Erythroblast (primary cell): ENCODE data around the gene DIPK1A.
A peak's percentile ranks its signal among the peaks of the same experiment; 100 is the strongest.

Source experiments
- DNase-seq, 2 experiments: peaks; one replicate each; lab custom pipeline; 2025; lab: John Stamatoyannopoulos, UW
- GATA1 ChIP-seq: IDR thresholded peaks from 2 replicates; pipeline ENCODE4 v1.6.1; 2011; ENCODE audit warnings: low read depth, mild to moderate bottlenecking, control low read depth, low read length, moderate library complexity
- POLR2A ChIP-seq: IDR thresholded peaks from 2 replicates; pipeline ENCODE4 v1.6.1; 2011; ENCODE audit warnings: mild to moderate bottlenecking, low read length

DIPK1A gene

GRCh38 chr1:92877081-92877711 is 84.1 kb downstream of the DIPK1A start:
- no peak for DNase-seq
- TF ChIP-seq POLR2A (no peak), GATA1 (no peak)

DNA sequence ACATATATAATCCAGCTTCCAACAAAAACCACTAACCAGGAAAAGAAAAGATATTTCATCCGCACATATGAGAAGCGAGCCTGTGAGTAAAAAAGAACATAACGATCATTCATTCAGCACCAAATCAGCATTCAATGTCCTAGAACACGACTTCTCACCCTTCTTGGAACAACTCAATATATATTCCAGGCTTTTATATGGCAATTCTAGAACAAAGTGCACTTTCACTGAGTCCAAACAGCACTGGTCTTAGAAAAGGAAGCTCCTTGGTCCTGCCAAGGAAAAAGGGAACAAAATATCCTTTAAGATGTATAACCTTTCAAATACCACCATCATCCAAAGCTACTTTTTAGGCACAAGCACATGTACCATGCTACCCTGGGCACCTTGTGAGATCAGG is 84.9 kb downstream of the DIPK1A start:
- TF ChIP-seq GATA1 = no peak
- TF ChIP-seq POLR2A = no peak
- no peak for DNase-seq

DNA sequence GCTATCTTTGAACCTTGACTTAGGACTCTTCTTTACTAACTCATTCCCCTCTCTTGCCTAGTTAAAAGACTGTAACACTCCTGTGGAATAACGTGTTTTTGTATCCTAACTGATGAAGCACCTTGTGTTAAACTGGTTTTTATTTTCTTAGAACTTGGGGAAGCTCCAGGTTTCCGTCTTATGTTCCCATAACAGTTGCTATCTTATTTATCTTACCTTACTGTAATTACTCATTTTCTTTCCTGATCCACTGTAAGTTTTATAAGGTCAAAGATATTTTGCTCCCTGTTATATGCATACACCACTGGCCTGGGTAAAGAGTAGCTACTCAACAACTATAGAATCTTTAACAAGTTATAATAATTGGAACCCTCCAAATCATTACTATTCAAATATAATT is 86.3 kb downstream of the DIPK1A start:
- TF ChIP-seq GATA1 (no peak), POLR2A (no peak)
- DNase-seq = no peak

DNA sequence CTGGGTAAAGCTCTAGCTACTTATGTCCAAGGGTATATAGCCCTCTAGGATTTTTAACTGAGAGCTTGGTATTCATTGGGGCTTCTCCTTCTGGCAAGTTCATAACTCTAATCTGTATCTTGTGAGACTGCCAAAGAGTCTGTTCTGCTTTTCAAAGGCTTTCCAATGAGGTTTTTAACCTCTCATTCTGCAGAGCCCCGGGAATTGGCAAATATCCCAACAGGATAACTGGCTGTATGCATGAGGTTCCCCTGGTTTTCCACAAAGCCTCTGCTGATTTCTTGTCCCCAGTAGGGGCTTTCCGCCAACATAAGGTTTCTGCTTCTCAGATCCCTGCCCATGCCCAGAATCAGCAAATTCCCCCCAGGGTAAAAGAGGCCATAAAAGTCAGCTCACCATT is 88.5 kb downstream of the DIPK1A start:
- TF ChIP-seq GATA1 (no peak), POLR2A (no peak)
- DNase-seq = no peak

- DNase-seq = no peak
- TF ChIP-seq POLR2A = no peak
- no peak for TF ChIP-seq GATA1
Observed at GRCh38 chr1:92870591-92870990, 90.7 kb downstream of the DIPK1A start.

- TF ChIP-seq GATA1 = no peak
- no peak for TF ChIP-seq POLR2A
- DNase-seq = no peak
Observed at GRCh38 chr1:92864131-92864530, 97.1 kb downstream of the DIPK1A start.

- TF ChIP-seq GATA1 (no peak), POLR2A (no peak)
- no peak for DNase-seq
Observed at GRCh38 chr1:92862605-92863004, 98.7 kb downstream of the DIPK1A start.

- no peak for DNase-seq
- TF ChIP-seq GATA1 (no peak), POLR2A (no peak)
Observed at GRCh38 chr1:92859400-92860039, 101.7 kb downstream of the DIPK1A start.

DNA sequence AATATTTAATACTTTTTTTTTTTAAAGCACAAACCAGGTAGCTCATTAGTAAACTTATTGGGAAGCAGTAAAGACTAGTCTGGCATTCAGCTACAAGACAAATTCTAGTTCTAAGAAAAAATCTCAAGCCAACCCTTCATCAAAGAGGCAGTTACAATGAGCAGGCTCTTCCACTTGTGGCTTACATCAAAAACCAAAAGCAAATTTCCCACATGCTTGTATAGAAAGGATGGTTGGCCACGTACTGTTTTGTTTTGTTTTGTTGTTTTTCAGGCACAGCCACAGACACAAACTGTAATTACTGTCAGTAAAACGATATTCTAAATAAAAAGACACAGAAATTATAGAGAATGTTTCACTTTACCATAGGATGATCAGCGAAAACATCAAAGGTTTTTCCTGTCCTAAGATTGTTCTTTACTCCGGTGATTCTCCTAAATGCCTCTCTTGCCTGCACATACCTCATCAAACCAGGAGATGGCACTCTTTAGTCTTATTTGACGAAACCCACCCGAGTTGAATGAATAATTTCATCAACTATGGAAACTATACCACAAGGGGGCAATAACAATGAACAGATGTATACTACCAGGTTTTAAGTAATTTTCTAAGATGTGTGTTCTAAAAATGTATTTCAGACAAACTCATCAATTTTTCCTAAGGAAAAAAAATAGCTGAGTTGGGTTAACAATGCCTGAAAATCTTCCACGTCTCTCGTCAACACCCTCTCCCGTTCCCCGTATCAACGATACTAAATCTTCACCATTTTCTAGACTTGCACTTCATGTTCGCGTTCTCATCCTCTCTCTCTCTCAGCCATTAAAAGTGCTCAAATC is 102.5 kb downstream of the DIPK1A start:
- DNase-seq = peak; percentile 76 to 80
- TF ChIP-seq POLR2A (no peak), GATA1 (no peak)

DNA sequence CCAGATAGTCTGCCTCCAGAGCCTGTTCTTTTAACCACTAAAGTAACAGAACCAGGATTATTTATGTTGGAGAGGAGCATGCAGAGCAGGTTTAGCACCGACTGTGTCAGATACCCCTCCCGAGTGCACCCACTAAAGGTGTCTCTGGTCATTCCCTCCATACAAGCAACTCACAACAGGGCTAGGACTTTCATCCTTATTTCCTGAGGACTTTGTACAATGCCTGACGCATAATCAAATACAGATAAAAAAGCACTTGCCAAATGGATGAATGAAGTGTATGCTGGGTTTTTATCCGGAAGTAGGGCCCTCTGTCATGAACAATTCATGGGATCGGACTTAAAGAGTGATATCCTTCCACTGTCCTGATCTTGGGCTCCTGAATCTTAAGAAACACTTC is 103.4 kb downstream of the DIPK1A start:
- DNase-seq = no peak
- no peak for TF ChIP-seq POLR2A
- TF ChIP-seq GATA1 = no peak

- TF ChIP-seq POLR2A (no peak), GATA1 (no peak)
- no peak for DNase-seq
Observed at GRCh38 chr1:92855236-92855635, 106.0 kb downstream of the DIPK1A start.

- peak; percentile 26 to 51 for DNase-seq
- no peak for TF ChIP-seq POLR2A
- TF ChIP-seq GATA1 = no peak
Observed at GRCh38 chr1:92854101-92854785, 107.0 kb downstream of the DIPK1A start.

GRCh38 chr1:92853299-92853698 is 108.0 kb downstream of the DIPK1A start:
- no peak for TF ChIP-seq GATA1
- no peak for TF ChIP-seq POLR2A
- DNase-seq = no peak

GRCh38 chr1:92851729-92852128 is 109.5 kb downstream of the DIPK1A start:
- no peak for TF ChIP-seq POLR2A
- TF ChIP-seq GATA1 = no peak
- DNase-seq = peak; percentile 55 to 75
